Measurements from ENCODE around the gene PLD5.
"Not testable (repeated sequence)": the region's sequence is repeated elsewhere in the genome, so short reads cannot be mapped to it uniquely, and the experiment has no call there.

PLD5 gene

DNA sequence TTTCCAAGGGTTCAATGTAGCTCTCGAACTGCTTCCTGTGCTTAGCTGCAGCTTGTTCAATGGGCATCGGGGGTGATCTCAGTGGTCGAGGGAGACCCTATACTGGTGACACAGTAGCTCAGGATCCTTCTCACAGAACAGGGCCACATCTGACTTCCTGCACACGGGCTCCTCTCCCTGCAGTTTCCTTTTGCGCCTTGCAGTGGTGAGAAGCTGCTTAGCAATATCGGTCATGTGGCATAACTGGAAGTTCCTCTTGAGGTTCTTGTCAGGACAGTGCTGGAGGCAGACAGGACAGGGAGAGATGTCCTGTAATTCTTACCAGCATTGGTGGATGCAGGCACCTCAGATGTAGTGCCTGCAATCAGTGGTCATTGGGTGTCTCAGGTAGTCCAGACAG lies 385.1 kb downstream of the PLD5 start:
- no peak for DNase-seq

DNA sequence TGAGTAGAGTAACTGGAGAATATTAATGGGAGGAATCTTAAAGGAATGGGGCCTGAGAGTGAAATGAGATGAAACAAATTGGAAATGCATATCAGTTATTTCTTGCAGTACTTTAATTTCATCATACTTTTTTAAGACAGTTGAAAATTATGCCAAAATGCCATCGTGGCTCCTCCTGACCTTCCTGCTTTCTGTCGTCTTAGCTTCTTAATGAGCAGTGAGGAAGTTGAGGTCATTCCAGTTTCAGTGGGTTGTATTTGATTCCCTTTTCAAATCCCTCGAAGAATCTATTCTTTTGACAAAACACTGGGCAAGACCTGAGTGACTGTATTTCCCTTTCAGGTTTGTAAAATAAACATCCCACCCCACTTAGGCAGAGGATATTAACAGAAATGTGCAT lies 390.7 kb downstream of the PLD5 start:
- DNase-seq: no peak

DNA sequence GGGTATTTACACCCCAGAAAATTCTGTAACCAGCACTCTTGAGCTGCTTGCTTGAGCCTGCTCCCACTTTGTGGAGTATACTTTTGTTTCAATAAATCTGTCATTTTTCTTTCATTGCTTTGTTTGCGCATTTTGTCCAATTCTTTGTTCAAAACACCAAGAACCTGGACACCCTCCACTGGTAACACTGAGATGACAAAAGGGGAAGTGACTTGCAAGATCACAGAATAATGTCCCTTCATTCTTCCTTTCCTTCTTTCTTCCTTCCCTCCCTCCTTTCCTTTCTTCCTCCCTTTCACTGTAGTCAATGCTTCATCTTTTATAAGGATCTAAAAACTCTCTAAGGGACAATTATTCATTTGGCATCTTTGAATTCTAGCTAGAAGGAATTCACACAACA lies 391.1 kb downstream of the PLD5 start:
- no peak for DNase-seq

DNA sequence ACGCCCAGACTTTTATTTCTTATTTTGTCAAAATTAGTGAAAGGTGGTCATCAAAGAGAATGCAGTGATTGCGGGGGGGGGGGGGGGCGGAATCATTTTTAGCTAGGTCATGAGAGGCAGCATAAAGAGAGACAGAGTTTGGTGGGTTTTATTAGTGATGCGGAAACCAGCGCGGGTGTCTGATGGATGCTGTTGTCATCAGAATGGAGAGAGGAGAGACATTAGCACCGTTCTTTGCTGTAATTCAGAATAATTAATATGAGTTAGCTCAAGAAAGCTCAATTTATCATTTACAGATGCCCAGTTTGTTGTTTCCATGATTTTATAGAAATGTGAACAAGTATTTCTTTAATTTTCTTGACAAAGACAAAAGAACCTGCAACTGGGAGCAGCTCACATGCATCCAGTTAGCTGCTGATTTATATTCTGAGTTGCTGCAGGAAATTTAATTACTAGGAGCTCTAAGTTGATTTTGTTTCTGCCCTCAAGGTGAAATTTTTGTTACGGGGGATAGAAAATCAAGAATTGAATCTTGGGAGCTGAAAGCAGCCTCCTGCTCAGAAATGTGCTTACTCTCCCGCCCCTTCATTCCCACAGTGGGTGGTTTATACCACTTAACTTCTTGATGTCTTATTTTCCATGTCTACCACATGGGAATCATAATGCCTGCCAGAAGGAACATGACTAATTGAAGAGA lies 392.2 kb downstream of the PLD5 start:
- no peak for DNase-seq

DNA sequence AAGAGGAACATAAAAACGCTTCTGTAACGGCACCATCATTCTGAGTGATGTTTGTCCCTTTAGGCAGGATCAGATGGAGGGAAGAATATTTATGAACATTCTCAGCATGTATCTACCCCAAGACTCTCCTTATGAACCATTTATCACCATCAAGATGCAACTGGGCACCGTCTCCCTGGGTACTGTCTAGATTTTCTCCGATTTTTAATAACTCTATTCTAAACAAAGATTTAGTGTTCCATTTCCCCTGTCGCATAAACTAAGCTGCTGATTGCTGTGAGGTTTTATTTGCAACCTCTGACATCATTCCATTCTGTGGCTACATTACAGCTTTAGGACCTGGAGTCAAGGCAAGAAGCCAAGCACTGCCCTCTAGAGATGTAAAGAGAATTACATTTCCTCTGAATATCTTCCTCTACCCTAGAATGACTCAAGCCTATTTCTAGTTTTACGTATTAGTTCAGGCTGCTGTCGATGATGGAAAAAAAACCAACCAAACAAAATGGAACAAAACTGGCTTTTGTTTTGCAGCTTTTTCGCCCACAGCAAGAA lies 395.5 kb downstream of the PLD5 start:
- no peak for DNase-seq

DNA sequence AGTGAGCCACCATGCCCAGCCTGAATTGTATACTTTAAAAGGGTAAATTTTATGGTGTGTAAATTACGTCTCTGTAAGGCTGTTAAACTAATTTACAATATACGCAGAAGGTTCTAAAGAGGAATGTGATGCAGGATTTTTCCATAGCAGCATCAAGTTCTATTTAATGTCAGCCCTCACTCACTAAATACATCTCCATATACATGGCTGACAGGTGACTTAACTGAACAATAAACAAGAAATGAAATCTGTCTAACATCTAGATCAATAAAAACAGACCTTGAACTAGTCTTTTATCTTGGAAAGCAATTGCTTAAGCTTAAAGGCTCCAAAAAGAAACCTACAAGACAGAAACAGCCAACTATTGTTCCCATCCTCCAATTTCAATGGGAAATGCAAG lies 404.1 kb downstream of the PLD5 start:
- DNase-seq: no peak

DNA sequence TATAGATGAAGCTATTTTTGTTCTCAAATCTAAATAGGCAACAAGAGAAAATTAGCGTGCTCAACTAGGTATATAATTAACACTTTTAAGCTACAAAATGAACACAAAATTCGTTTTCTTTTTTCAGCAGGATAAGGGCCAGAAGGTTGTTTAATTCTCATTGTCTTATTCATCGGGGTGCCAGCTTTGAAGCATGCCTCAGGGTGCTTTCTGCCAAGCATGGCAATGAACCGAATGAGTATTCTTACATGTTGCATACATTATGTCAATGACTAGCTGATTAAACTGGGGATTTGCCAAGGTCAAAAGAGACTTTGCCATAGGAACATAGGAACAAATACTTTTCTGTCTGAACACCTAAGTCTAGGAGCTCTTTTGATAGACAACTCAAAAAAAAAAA lies 423.6 kb downstream of the PLD5 start:
- DNase-seq: no peak

DNA sequence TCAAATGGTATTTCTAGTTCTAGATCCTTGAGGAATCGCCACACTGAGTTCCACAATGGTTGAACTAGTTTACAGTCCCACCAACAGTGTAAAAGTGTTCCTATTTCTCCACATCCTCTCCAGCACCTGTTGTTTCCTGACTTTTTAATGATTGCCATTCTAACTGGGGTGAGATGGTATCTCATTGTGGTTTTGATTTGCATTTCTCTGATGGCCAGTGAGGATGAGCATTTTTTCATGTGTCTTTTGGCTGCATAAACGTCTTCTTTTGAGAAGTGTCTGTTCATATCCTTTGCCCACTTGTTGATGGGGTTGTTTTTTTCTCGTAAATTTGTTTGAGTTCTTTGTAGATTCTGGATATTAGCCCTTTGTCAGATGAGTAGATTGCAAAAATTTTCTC lies 427.2 kb downstream of the PLD5 start:
- not testable (repeated sequence) for DNase-seq

DNA sequence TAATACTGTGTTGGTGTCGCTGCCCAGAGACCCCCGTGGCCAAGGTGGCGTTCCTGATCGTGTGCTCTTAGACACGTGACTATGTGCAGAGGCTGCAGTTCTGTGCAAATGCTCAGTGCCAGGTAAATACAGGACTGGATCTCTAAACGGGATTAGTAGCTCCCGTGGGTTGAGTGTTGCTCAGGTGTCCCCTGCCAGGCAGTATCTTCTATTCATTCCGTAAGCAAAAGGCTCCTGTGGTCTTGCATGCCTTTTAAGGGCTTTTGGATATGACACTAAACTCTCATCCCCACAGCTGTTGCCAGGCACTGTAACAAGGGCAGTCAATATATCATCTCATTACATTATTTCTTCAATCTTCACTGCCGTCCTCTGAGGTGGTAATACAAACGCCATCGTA lies 431.4 kb downstream of the PLD5 start:
- no peak for DNase-seq

DNA sequence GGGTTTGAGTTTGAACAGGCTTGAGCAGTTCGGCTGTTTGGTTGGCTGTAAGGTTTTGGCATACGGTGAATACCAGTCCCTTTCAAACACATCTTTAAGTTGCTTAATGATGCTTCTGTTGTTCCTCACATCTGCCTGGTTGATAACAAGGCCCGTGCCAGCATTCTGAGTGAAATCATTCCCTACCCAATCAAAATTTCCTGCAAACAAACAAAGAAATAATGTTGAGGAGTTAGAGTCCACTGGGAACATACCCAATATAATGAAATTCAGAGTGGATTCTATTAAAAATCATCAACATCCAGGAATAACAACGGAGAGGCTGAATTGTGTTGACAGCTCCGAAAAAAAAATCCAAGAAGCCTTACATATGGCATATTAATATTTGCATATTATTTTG lies 434.6 kb downstream of the PLD5 start:
- DNase-seq: no peak

DNA sequence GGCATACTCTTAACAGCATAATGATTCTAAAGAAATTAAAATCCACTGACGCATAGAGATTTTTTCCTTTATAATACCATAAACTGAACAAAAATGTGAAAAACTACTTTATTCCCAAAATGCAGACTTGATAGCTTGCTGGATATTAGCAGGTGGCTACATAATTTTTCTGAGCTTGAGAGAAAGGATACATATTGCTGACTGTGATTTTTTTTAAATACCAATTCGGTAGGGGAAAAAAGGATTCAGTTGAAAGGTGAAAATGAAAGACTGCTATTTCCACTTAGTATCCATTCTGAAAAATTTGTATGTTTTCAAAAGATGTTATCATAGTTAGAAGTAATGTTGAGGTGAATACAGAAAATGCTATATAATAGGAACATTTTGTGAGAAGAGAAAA lies 435.6 kb downstream of the PLD5 start:
- no peak for DNase-seq

DNA sequence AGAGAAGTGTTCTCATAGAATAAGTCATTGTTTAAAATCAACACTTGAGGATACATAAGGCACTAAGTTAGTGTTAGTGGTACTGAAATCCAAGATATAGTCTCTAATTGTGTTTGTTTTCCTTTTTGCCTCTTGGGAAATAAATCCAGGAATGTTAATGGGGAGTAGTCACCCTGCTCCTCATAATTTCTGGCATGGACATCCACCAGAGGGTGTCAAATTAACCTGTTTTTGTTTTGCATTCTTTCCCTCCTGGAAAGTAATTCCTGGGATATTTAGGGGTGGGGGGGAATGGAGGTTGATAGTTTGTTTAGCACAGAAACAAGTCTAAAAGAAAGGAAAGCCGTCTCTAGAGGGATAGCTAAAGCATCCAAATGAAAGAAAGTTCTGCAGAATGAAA lies 437.8 kb downstream of the PLD5 start:
- no peak for DNase-seq

DNA sequence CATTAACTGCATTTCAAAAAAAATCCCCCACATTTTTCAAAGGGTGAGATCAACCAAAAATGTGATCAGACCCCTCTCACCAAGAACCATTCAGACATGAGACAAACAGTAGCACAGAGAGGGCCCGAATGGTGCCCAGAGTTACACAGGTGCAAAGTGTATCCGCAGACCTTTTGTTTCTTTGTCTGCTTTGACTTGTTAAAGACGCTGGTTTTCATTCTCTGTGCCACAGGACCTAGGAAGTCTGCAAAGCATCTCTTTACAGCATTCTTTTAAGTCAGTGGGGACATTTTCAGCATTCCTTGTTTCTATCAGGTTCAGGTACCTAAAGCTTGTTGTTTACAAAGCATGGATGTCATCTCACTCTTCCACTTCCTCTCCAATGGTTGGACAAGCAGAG lies 438.4 kb downstream of the PLD5 start:
- no peak for DNase-seq

DNA sequence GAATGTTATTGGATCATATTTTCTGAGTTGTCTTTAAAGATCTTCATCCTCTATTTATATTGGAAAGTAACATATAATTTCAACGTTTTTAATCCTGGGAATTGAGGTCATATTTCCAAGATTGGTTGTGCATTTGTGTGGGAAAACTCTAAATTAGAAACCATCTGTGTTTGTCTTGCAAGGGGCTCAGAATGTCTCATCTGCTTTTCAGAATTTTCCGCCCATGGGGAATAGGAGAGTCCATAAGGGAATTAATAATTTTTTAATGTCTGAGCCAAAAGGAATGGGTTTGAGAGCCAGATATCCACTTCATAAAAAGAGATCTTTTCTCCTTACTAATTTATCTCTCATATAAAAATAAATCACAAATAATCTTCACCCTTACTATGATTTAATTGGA lies 440.8 kb downstream of the PLD5 start:
- no peak for DNase-seq

DNA sequence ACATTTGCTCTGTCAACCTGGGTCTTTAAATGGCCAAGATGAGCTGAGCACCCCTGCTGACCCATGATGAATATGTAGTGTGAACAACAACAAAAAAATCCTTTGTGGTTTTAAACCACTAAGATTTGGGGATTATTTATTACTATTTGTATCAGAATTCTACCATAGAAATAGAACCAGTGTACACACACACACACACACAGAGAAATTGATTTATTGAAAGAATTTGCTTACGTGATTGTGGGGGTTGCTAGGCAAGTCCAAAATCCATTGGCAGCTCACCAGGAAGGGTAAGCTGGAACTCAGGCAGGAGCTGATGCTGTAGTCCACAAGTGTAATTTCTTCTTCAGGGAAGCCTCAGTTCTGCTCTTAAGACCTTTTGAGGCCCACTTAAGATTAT lies 443.1 kb downstream of the PLD5 start:
- DNase-seq: no peak

DNA sequence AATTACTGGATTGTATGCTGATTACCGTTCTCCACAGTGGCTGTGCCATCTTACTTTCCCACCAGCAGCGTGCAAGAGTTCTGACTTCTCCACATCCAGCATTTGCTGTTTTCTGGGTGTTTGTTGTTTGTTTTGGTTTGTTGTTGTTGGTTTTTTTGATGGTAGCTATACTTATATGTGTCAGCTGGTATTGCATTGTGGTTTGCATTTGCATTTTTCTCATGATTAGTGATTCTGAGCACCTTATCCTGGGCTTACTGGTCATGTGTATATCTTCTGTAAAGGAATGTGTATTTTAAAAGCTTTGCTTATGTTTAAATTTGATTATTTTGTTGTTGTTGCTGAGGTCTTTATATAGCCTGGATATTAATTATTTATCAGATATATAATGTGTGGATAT lies 458.7 kb downstream of the PLD5 start:
- no peak for DNase-seq

DNA sequence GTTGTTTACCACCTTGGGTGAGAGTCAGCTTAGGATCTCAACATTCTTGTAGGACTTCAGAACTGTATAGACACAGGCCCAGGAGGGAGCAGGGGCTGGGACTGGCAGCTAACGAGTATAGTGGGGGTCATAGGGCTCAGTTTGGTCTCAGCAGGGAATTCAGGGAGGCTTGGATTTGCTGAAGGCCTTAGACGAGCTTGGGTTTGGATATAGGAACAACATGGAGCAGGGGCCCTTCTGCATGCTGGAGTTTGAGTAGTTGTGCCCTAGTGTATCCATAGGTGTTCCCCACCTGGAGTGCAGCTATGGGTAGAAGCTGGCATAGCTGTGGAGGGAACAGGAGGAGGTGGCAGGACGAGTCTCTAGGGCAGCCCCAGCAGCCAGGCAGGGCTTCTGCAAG lies 462.2 kb downstream of the PLD5 start:
- DNase-seq: no peak

DNA sequence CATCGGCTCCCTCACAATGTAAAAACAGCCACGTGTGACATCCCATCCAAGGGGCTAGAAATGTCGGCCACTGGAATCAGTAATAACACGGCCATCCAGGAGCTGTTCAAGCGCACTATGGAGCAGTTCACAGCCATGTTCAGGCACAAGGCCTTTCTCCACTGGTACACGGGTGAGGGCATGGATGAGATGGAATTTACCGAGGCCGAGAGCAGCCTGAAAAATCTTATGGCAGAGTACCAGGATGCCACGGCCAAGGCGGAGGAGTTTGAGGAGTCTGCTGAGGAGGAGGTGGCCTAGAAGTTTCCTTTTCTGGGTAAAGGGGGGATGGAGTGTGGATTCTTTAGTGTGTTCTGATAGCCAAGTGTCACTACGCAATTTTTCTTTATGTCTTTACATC lies 464.5 kb downstream of the PLD5 start:
- no peak for DNase-seq

DNA sequence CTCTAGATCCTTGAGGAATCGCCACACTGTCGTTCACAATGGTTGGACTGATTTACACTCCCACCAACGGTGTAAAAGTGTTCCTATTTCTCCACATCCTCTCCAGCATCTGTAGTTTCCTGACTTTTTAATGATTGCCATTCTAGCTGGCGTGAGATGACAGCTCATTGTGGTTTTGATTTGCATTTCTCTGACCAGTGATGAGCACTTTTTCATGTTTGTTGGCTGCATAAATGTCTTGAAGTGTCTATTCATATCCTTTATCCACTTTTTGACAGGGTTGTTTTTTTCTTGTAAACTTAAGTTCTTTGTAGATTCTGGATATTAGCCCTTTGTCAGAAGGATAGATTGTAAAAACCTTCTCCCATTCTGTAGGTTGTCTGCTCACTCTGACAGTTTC lies 465.9 kb downstream of the PLD5 start:
- DNase-seq: not testable (repeated sequence)

DNA sequence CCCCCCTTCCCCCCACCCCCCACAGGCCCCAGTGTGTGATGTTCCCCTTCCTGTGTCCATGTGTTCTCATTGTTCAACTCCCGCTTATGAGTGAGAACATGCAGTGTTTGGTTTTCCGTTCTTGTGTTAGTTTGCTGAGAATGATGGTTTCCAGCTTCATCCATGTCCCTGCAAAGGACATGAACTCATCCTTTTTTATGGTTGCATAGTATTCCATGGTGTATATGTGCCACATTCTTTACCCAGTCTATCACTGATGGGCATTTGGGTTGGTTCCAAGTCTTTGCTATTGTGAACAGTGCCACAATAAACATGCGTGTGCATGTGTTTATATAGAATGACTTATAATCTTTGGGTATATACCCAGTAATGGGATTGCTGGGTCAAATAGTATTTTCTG lies 466.3 kb downstream of the PLD5 start:
- not testable (repeated sequence) for DNase-seq

DNA sequence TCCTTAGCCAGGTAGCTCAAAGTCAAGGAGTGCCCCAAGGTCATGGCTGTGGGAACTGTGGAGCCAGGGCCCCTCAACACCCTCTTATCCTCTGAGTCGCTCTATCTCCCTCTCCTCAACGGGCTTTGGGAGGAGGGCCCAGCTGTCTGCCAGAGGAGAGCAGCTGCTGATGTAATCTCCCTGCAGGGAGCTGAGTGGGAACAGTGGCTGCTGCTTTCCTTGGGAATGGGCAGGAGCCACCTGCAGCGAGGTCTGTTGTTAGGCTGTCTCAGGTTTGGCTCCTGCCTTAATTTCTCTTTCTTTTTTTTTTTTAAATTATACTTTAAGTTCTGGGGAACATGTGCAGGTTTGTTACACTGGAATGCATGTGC lies 466.8 kb downstream of the PLD5 start:
- no peak for DNase-seq

DNA sequence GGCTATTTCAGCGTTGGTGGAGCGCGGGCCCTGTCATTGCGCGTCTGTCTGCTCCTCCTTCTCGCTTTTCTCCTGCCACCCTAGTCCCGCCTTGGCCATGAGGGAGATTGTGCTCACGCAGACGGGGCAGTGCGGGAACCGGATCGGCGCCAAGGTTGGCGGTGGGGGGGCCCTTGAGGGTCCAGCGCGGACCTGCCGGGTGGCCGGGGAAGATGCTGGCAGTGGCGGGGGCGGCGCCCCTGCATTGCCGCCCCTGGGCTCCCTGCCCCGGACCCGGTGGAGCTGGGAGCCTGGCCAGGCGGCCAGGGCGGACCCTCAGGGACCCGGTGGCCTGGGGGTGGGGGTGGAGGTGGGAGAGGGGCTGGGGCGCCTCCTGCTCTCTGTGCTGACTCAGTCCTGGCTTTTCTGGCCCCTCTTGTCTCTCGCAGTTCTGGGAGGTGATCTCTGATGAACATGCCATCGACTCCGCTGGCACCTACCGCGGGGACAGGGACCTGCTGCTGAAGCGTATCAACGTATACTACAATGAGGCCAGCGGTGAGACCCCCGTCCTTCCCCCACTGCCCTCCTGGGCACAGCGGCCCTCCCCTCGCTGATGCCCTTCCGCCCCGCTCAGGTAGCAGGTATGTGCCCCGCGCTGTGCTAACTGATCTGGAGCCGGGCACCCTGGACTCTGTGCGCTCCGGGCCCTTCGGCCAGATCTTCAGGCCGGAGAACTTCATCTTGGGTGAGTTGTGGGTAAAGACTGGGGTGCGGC lies 467.3 kb downstream of the PLD5 start:
- DNase-seq: no peak

DNA sequence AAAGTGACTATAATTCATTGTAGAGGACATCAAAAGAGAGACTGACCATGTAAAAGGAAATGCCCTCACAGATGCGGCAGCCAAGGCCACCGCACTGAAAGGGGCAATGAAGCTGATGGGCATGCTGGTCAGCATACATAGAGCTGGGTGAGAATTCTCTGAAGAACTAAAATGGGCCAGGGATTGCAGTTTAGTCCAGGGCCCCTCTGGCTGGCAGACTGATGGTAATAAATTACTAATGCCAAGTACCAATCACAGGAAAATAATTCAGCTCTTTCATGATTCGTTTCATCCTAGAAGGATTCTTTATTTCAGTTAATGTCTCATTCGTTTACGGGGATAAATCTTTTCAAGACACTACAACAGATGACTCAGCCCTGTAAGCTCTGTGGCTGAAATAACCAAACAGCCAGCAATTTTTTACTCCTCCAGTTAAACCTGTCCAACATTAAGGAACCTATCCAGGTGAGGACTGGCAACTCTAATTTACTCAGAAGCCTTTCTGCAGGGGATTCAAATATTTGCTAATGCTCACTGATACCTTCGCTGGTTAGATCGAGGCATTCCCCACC lies 468.7 kb downstream of the PLD5 start:
- no peak for DNase-seq

DNA sequence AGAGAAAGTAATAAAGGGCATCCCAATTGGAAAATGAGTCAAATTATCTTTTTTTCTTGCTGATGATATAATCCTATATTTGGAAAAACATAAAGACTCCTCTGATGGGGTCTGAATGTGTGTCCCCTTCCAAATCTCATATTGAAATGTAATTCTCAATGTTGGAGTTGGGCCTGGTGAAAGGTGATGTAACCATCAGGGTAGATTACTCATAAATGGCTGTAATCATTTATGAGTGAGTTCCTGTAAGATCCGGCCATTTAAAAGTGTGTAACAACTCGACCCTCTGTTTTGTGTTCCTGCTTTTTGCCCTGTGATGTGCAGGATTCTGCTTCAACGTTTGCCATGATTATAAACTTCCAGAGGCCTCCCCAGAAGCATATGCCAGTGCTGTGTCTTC lies 481.3 kb downstream of the PLD5 start:
- DNase-seq: no peak

All from GOT3 (cell line).